HG03378 (cell line): ENCODE measurements around the gene MTX3.

ENCODE experiments used
- ATAC-seq: cut with Tn5 transposase; IDR thresholded peaks from one replicate; pipeline ENCODE4 v1.9.1; 2021; ENCODE audit warnings: mild to moderate bottlenecking, moderate library complexity; ENCODE audit not compliant: unreplicated experiment

MTX3 gene

DNA sequence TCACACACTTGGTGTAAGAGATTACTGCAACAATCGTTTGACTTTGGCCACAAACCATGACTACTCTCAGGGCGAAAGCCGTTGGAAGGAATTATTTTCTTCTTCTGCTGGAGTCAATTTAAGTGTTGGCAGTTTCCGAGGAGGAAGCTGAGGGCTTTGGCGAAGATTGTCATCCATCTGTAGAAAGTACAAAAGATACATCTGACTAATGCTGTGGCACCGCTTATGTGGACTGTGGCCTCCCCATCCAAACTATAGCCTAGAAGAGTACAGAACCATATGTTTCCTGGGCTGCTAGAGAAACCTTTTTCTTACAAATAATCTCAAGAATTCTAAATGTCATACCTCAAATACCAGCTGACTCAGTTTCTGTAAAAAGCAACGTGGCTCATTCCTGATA, 7.4 kb downstream of the MTX3 start:
- ATAC-seq, result no peak

GRCh38 chr5:79982136-79982535, 8.9 kb downstream of the MTX3 start:
- no peak for ATAC-seq

- no peak for ATAC-seq
These were observed 14.1 kb downstream of the MTX3 start for GRCh38 chr5:79976759-79977515.

DNA sequence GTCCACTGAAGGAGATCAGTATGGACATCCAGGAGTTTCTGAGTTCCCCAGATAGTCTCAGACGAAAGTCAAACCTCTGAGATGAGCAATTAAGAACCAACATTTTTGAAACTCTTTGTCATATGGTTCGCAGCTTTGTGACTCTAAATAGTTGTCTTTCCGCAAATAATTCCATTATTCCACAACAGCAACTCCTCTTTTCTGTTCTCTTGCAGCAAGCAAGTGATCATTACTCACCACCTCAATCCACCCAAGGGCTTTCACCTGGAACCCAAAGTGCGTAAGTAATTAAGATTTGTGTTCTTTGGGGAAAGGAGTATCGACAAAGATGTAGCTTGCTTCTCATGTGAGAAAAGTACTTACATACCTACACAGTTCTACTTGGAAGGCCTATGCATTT, 15.6 kb downstream of the MTX3 start:
- no peak for ATAC-seq

DNA sequence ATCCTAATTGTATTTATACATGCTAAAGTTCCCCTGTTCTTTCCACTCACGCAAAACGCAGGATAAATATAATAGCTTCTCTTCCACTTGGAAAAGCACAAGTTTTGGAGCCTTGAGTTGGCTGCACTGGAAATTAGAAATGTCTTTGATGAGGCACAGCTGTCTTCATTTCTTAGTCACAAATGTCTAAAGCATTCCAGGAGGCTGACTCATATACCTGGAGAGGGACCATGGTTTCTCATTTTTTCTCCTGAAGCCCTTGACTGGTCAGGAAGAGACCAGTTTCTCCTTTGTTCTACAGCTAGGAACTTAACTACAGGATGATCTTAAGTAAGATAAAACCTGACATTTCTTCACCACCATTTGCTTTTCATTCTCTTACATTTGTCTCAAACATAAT, 16.2 kb downstream of the MTX3 start:
- no peak for ATAC-seq

GRCh38 chr5:79973996-79974395, 17.1 kb downstream of the MTX3 start:
- no peak for ATAC-seq

DNA sequence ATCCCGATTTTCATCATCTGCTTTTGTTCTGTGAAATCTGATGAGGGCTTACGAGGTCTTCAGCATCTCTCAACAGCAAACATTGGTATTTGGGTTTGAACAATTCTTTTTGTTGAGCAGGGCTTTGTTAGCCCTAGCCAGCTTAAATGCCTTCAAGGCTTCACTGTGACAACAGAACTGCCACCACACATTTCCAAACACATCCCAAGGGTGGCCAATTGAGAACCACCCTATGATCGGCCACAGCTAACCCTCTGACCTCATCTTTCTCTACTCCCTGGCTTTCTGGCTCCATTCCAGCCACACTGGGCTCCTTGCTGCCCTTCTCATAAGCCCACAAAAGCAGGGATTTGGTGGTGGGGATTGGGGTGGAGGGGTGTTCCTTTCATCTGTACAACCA, 17.6 kb downstream of the MTX3 start:
- no peak for ATAC-seq

- no peak for ATAC-seq
These were observed 19.9 kb downstream of the MTX3 start for GRCh38 chr5:79971156-79971555.

- ATAC-seq, result no peak
These were observed 24.6 kb downstream of the MTX3 start for GRCh38 chr5:79966448-79966847.

DNA sequence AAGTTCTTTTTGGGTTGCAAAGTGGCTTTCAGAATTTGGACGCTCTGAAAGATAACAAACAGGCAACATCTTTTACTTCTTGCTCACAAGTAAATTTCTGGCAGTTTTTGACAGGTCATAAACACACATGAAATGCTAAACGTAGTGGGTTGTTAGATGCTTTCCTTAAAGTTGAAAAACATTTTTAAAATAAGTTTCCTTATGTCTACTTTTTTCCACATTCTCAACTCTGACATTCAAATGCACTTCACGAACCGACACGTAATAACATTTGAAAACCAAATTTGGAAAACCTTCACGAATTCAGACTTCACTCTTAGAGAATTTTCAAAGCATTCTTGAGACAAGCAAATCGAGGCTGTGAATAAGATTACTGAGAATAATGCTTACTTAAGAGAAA, 26.9 kb downstream of the MTX3 start:
- no peak for ATAC-seq

DNA sequence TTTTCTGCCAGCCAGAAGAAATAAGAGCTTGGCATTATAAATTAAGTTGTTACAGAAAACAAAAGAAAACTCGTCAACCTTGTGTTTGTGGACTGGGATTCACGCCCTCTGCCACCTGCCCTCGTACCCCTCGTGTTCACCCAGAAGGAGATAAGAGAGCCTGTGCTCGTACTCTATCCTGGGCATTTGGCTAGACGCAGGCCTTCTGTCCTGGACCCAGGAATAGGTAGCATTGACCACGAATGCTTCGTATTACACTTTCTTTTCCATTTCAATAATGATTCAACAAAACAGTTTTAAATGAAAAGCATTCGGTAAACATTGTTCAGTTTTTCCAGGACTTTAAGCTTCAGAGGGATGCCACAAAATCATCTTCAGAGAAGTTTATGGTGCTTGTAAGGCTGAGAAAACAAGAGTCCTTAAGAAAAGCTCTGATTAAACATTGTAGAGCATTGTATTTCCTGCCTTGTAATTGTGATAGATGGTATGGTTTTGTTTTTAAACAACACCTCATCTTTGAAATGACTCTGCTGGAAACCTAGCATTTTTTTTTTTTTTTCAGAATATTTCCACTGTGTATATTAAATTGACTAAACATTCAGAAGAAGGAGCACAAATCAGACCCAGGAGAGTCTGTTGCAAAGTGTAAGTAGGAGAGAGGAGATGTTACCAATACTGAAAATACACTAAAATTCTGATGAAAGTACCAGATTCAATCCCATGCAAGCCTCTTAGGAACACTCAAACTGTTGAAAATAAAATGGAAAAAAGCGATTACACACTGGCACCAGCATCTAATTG, 27.6 kb downstream of the MTX3 start:
- no peak for ATAC-seq

GRCh38 chr5:79962575-79963222, 28.4 kb downstream of the MTX3 start:
- no peak for ATAC-seq

GRCh38 chr5:79961716-79962574, 29.1 kb downstream of the MTX3 start:
- no peak for ATAC-seq

DNA sequence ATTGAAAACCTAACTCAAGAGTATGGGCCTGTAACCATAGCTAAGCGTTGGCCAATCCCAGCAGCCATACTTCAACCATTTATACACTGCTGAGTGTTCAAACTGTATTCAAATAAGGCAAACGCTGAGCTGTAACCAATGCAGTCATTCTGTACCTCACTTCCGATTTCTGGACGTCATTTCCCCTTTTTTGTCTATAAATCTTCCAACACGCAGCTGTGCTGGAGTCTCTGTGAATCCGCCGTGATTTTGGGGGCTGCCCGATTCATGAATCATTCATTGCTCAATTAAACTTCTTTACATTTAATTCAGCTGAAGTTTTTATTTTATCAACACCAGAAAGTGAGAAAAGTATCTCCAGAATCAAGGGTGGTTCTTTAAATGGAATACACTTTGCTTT, 31.7 kb downstream of the MTX3 start:
- ATAC-seq, result no peak

GRCh38 chr5:79955941-79956670, 35.0 kb downstream of the MTX3 start:
- no peak for ATAC-seq

DNA sequence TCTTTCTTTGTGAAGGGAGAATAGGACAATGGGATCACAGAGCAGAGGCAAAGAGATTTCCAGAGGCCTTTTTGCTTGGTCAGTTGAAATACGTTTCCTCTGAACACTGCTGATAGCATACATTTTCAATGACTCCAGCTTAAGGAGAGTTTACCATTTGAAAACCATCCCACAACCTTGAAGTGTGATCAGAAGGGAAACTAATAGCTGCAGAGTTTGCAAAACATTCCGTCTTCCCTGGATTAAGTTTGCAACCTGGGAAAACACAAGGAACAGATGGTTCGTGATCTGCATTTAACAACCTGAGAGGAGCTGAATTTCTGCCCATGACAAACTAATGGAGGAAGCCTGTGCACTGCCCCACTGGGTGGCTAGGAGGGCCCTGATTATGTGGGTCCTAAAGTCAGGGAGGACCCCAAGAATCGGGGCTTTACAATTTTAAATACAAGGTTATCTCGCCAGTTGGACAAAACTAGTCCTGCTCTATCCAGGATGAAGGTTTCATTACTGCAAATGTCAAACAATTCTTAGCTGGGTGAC, 35.6 kb downstream of the MTX3 start:
- ATAC-seq, result no peak

DNA sequence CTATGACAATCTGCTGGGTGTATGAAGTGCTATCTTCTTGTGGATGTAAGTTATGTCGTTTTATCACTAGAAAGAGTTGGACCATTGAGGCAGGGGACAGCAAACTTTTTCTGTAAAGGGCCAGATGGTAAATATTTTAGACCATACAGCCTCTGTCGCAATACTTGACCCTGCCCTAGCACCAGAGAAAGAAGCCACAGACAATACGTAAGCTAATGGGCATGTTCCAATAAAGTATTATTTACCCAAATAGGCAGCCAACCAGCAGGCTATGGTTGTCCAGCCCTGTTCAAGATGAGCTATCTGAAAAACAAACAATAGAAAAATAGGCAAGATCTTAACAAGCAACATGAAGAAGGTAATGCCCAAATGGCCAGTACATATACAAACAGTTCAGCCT, 36.4 kb downstream of the MTX3 start:
- no peak for ATAC-seq

DNA sequence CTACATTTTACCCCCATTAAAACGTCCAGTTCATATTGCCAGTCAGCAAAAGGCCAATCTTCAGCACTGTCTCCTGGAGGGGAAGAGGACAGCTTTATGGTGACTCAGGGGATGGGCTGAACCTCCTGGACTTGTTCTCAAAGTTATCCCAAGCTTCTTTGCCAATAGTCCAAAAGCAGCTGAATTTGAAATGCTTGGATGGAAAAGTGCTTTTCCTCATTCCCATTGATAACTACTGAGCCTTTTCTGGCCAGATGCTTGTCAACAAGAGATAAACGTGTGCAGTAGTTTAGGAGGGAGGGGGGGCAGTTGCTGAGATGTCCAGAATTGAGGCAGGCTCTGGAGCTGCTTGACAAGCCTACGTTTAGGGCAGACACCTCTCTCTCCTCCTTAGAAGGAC, 43.5 kb downstream of the MTX3 start:
- ATAC-seq, result no peak

DNA sequence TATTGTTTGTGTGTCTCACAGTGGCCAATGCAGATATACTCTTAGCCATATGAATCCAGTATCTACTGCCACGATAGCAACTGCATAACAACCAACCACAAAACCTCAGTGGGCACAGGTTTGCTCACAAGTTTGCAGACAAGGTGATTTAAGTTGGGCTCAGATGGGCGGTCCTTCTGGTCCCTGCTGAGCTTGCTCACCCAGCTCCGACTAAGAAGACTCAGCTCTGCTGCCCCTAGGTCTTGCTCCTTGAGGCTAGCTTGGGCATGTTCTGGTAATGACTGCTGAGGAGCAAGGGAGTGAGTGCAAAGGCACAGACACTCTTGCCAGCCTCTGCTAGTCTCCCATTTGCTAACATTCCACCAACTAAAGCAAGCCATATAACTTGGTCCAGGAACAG, 52.6 kb downstream of the MTX3 start:
- no peak for ATAC-seq

DNA sequence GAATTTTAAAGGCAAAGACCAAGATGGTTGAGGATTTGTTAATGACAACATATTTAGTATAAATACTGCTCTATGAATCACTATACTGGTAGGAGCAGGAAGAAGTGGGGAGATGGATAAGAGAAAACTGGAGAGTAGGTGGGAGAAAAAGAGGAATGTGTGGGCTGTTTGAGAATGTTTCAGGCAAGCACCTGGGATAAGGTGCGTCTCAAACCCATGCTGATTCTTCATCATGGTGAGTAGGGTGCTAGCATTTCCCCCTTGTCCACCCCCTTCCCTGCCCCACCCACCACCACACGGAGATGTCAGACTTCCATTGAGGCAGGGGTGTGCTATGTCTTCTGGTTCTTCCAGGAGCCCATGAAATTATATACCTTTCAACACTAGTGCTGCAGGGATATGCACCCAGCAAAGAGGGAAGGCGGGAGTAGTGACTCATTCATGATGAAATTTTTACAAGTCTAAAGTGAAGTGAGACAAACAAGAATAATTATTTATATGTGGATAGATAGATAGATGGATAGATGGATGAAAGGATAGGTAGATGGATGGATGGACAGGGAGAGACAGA, 54.3 kb downstream of the MTX3 start:
- ATAC-seq, result no peak
